Uterus (tissue), 4 donors: Measurements from ENCODE around the gene CDON. TPM values are rescaled to one million over a fixed set of nuclear protein-coding genes. Genes with fewer than 3 reads are reported as not detected.

Experiments
- DNase-seq, 2 donors: peaks; one replicate each; pipeline ENCODE4 v3.0.0-alpha.2; 2019 to 2020
- H3K27ac ChIP-seq, 2 donors: fragments of 200-600 bp; sonication (generic); 1 replicate in 1 of 2; 2 replicates in 1 of 2; pipeline ENCODE4 v1.5.1; 2016 to 2018
- H3K27me3 ChIP-seq, 2 donors: fragments of 200-600 bp; sonication (generic); one replicate each; pipeline ENCODE4 v1.5.1; 2018 to 2019; ENCODE audit warnings: control low read depth in 1 of 2
- H3K36me3 ChIP-seq, 2 donors: fragments of 200-600 bp; sonication (generic); one replicate each; pipeline ENCODE4 v1.5.1; 2019; ENCODE audit warnings: control low read depth in 1 of 2
- H3K4me1 ChIP-seq, 2 donors: fragments of 200-600 bp; sonication (generic); one replicate each; pipeline ENCODE4 v1.5.1; 2018 to 2019; ENCODE audit warnings: control low read depth in 1 of 2
- H3K4me3 ChIP-seq, 2 donors: fragments of 200-600 bp; sonication (generic); 1 replicate in 1 of 2; 2 replicates in 1 of 2; pipeline ENCODE4 v1.5.1; 2018 to 2019; ENCODE audit warnings: mild to moderate bottlenecking in 1 of 2
- H3K9me3 ChIP-seq, 2 donors: fragments of 200-600 bp; sonication (generic); one replicate each; pipeline ENCODE4 v1.5.1; 2019; ENCODE audit warnings: control low read depth in 1 of 2
- POLR2A ChIP-seq, 2 donors: fragments of 450-650 bp; IDR thresholded peaks; one replicate each; pipeline ENCODE4 v1.6.1; 2016; ENCODE audit warnings: antibody characterized with exemption in 2 of 2, mild to moderate bottlenecking in 1 of 2, moderate library complexity in 1 of 2
- intact Hi-C: fragments of 100-400 bp; cut with DNase I; formaldehyde crosslinking; loops from one replicate; pipeline ENCODE4 v1.15.1; 2023; ENCODE audit warnings: low total_unique reads
- total RNA-seq, 4 donors: library from RNA; depleted of rRNA in 3 of 4; stranded (reverse); fragments of >200 nt in 3 of 4; gene quantifications; one replicate each; pipeline versions ENCODE4 v1.1.0 to v1.2.4, GENCODE V29; 2014 to 2023
- TF ChIP-seq, protein P1 (sequence below), 4 experiments: fragments of 200-600 bp in 2 of 4; fragments of 450-650 bp in 2 of 4; sonication (generic) in 2 of 4; IDR thresholded peaks; one replicate each; pipeline ENCODE4 v1.5.1; 2016 to 2019; ENCODE audit warnings: antibody characterized with exemption in 4 of 4, mild to moderate bottlenecking in 2 of 4, moderate library complexity in 1 of 4
- donor health status: DM: yes; HTN: yes; CAD: no.

Gene CDON
- total RNA-seq, 4 donors from 2014 or later: 38.5 to 261 (median 213) TPM

DNA sequence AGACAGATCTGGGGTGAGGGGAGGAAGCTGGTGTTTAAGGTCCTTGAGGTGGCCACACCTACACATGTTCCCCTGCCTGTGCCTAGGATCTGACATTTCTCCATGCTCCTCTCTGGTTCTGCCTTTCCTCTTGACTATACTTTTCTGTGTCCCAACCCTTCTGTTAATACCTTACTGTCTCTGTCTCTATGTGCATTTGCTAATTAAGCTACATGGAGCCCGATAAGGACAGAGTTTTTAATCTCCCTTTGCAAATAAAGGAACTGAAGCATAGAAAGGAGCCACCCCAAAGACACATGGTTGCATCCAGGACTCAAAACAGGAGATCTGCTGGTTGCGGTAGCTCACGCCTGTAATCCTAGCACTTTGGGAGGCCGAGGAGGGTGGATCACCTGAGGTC lies 33.1 kb upstream of the CDON start:
- Histone ChIP-seq H3K36me3 (no peaks in the 10 kb centered on the region), H3K9me3 (no peaks in the 10 kb centered on the region), H3K4me3 (no peak overlapping the region), H3K4me1 (no peaks in the 10 kb centered on the region), H3K27ac (no peak overlapping the region), H3K27me3 (no peaks in the 10 kb centered on the region)
- intact Hi-C loops: no loop called here
- no peak for DNase-seq
- TF ChIP-seq, protein P1, sequence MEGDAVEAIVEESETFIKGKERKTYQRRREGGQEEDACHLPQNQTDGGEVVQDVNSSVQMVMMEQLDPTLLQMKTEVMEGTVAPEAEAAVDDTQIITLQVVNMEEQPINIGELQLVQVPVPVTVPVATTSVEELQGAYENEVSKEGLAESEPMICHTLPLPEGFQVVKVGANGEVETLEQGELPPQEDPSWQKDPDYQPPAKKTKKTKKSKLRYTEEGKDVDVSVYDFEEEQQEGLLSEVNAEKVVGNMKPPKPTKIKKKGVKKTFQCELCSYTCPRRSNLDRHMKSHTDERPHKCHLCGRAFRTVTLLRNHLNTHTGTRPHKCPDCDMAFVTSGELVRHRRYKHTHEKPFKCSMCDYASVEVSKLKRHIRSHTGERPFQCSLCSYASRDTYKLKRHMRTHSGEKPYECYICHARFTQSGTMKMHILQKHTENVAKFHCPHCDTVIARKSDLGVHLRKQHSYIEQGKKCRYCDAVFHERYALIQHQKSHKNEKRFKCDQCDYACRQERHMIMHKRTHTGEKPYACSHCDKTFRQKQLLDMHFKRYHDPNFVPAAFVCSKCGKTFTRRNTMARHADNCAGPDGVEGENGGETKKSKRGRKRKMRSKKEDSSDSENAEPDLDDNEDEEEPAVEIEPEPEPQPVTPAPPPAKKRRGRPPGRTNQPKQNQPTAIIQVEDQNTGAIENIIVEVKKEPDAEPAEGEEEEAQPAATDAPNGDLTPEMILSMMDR (IDR thresholded peaks at IDR 0.05): no peak
- TF ChIP-seq POLR2A (IDR thresholded peaks at IDR 0.05): no peak

DNA sequence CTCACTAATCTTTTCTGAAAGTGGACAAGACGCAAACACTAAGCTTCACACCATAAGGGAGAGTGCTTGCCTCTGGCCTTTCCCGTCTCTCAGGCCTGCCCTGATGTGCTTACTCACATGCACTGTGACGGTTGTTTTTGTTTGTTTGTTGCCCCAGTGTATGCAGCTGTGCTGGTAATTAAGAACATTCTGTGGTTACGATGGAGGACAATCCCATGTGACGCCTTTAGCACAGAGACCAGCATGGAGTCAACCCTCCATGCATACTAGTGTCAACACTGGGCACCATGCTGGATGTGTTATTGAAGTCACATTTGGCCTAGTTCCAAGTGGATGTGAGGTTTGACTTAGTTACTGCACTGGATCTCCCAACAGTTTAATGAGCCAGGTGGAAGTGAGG lies 27.8 kb upstream of the CDON start:
- no peak overlapping the region for H3K27ac ChIP-seq
- intact Hi-C loops: no loop called here

DNA sequence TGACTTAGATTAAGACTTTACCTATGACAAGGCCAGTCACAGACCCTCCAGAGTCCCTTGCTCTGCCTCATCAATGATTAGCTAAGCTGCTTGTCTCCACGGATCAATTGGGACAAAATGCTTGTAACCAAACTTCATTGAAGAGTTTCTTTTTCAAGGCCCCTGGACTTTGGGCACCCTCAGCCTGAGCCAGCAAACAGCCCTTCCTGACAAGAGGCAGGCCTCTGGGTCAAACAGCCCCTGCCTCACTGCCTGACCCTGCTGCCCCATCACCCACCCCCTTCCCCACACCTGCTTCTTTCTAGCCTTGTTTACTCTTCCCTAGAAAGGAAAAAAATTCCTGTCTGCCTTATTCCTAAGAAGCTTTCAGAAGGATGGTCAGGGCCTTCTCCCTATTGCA lies 26.3 kb upstream of the CDON start:
- H3K27ac ChIP-seq: no peak overlapping the region

More for the DNA sequence above, 27.8 kb upstream of the CDON start:
- no peaks in the 10 kb centered on the region for H3K27me3 ChIP-seq
- TF ChIP-seq, protein P1 (IDR thresholded peaks at IDR 0.05): no peak
- no peak for TF ChIP-seq POLR2A (IDR thresholded peaks at IDR 0.05)
- H3K4me3 ChIP-seq: no peak overlapping the region
- H3K4me1 ChIP-seq: no peaks in the 10 kb centered on the region
- H3K9me3 ChIP-seq: no peaks in the 10 kb centered on the region
- H3K36me3 ChIP-seq: no peaks in the 10 kb centered on the region
- DNase-seq: no peak

DNA sequence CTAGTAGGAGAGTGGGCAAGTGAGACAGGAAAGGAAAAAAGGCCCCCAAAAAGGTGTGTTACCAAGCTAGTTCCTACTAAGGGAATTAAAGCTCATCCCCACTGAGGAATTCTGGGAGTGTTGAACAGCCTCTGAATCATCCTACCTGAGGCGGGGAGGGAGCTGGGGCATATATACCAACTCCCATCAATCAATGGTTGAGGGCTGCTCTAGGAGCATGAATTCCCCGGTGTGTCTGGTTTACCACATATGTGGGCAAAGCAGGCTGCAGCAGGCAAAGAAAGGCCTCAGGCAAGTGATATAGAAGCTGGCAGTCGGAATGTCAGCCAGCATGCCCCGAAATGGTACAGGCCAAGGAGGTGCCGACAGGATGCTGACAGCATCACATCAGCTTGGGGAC lies 23.6 kb upstream of the CDON start:
- Histone ChIP-seq H3K27me3 (no peaks in the 10 kb centered on the region), H3K9me3 (no peaks in the 10 kb centered on the region), H3K27ac (no peak overlapping the region), H3K4me1 (no peaks in the 10 kb centered on the region), H3K4me3 (no peak overlapping the region), H3K36me3 (no peaks in the 10 kb centered on the region)
- intact Hi-C loops: no loop called here
- no peak for DNase-seq
- TF ChIP-seq, protein P1 (IDR thresholded peaks at IDR 0.05): no peak
- no peak for TF ChIP-seq POLR2A (IDR thresholded peaks at IDR 0.05)

More for the DNA sequence above, 26.3 kb upstream of the CDON start:
- no peak overlapping the region for H3K4me3 ChIP-seq
- no peaks in the 10 kb centered on the region for H3K36me3 ChIP-seq
- TF ChIP-seq, protein P1 (IDR thresholded peaks at IDR 0.05): no peak
- TF ChIP-seq POLR2A (IDR thresholded peaks at IDR 0.05): no peak
- intact Hi-C loops: no loop called here
- no peak for DNase-seq
- H3K4me1 ChIP-seq: no peaks in the 10 kb centered on the region
- H3K27me3 ChIP-seq: no peaks in the 10 kb centered on the region
- no peaks in the 10 kb centered on the region for H3K9me3 ChIP-seq

- no peak for DNase-seq
- H3K9me3 ChIP-seq: no peaks in the 10 kb centered on the region
- no peaks in the 10 kb centered on the region for H3K27me3 ChIP-seq
- H3K4me3 ChIP-seq: no peak overlapping the region
- H3K36me3 ChIP-seq: no peaks in the 10 kb centered on the region
- intact Hi-C loops: no loop called here
- no peak overlapping the region for H3K27ac ChIP-seq
- TF ChIP-seq, protein P1 (IDR thresholded peaks at IDR 0.05): no peak
- no peak for TF ChIP-seq POLR2A (IDR thresholded peaks at IDR 0.05)
- no peaks in the 10 kb centered on the region for H3K4me1 ChIP-seq
Observed at GRCh38 chr11:126084608-126084912, 21.9 kb upstream of the CDON start.
